GM12872 (cell line): Measurements from ENCODE around the gene RBP3.

Experiments used
- CTCF ChIP-seq: IDR thresholded peaks from 3 replicates; pipeline ENCODE4 v1.5.1; 2011; ENCODE audit warnings: low read depth, mild to moderate bottlenecking, low read length, moderate library complexity; ENCODE audit not compliant: insufficient read depth

RBP3 gene

GRCh38 chr10:47305566-47305965, 42.6 kb upstream of the RBP3 start:
- no peak for TF ChIP-seq CTCF

- no peak for TF ChIP-seq CTCF
Measured at GRCh38 chr10:47306387-47307210, 41.6 kb upstream of the RBP3 start.

GRCh38 chr10:47307381-47307780, 40.8 kb upstream of the RBP3 start:
- TF ChIP-seq CTCF: no peak

GRCh38 chr10:47308775-47309174, 39.4 kb upstream of the RBP3 start:
- TF ChIP-seq CTCF: no peak

- 0 out of 3 replicates have a peak, but pooled peaks have one; percentile 33 for TF ChIP-seq CTCF
Measured at GRCh38 chr10:47309408-47310089, 38.6 kb upstream of the RBP3 start.

GRCh38 chr10:47310090-47310505, 38.1 kb upstream of the RBP3 start:
- no peak for TF ChIP-seq CTCF

GRCh38 chr10:47311193-47311931, 36.8 kb upstream of the RBP3 start:
- TF ChIP-seq CTCF: no peak
